GM10248 (cell line): Measurements from ENCODE around the gene BCL2L14.

ENCODE experiments used
- CTCF ChIA-PET: fragments of 300-600 bp; sonication (Branson Sonifier 250); formaldehyde crosslinking; extraction: SDS; loops from one replicate; lab custom pipeline; 2021; ENCODE audit warnings: antibody characterized with exemption; lab: Yijun Ruan, JAX
- POLR2A ChIA-PET: fragments of 350-650 bp; sonication (Branson Sonifier 250); formaldehyde crosslinking; extraction: SDS; loops from one replicate; lab custom pipeline; 2020; ENCODE audit warnings: antibody characterized with exemption; lab: Yijun Ruan, JAX
- DNase-seq: peaks from one replicate; pipeline ENCODE4 v3.0.0; 2012; ENCODE audit errors: extremely low spot score
- CTCF ChIP-seq: IDR thresholded peaks from 2 replicates; pipeline ENCODE4 v1.5.1; 2012; ENCODE audit warnings: mild to moderate bottlenecking, low read depth; ENCODE audit errors: extremely low read depth, missing control alignments, control extremely low read depth

Gene BCL2L14

GRCh38 chr12:12094481-12094880, 23.7 kb downstream of the BCL2L14 start:
- POLR2A ChIA-PET = no interaction called here
- no peak for DNase-seq
- CTCF ChIA-PET = interaction anchor here (1.1 to 1.9 kb wide), 5 partner anchors 10 to 233 kb away, joined by 3 to 7 read pairs (median 4); no protein-coding TSS in a partner anchor
- TF ChIP-seq CTCF = no peak

GRCh38 chr12:12095021-12095420, 24.3 kb downstream of the BCL2L14 start:
- CTCF ChIA-PET = interaction anchor here (1.1 to 1.9 kb wide), 6 partner anchors 8 to 233 kb away, joined by 3 to 6 read pairs (median 4); no protein-coding TSS in a partner anchor
- POLR2A ChIA-PET = no interaction called here
- no peak for DNase-seq
- TF ChIP-seq CTCF = no peak

- ChIA-PET POLR2A (no interaction called here), CTCF (interaction anchor here (1.0 to 3.8 kb wide), 4 partner anchors 11 to 20 kb away, joined by 3 to 14 read pairs (median 5); no protein-coding TSS in a partner anchor)
- no peak for TF ChIP-seq CTCF
- no peak for DNase-seq
Observed at GRCh38 chr12:12097891-12098690, 27.4 kb downstream of the BCL2L14 start.

GRCh38 chr12:12098691-12099015, 27.9 kb downstream of the BCL2L14 start:
- POLR2A ChIA-PET = no interaction called here

GRCh38 chr12:12099102-12099501, 28.4 kb downstream of the BCL2L14 start:
- ChIA-PET CTCF (interaction anchor here (3.8 kb wide), 1 partner anchor 15 kb away, joined by 14 read pairs; no protein-coding TSS in a partner anchor), POLR2A (no interaction called here)
- no peak for TF ChIP-seq CTCF
- no peak for DNase-seq

More at GRCh38 chr12:12098691-12099015, 27.9 kb downstream of the BCL2L14 start:
- no peak for DNase-seq
- TF ChIP-seq CTCF = no peak
- CTCF ChIA-PET = interaction anchor here (1.1 to 3.8 kb wide), 3 partner anchors 12 to 19 kb away, joined by 5 to 14 read pairs (median 5); no protein-coding TSS in a partner anchor

GRCh38 chr12:12107678-12108077, 36.9 kb downstream of the BCL2L14 start:
- DNase-seq = no peak
- ChIA-PET POLR2A (no interaction called here), CTCF (interaction anchor here (1.6 kb wide), 1 partner anchor 65 kb away, joined by 4 read pairs; no protein-coding TSS in a partner anchor)
- no peak for TF ChIP-seq CTCF
